Activated T-cell treated with anti-CD3 and anti-CD28 coated beads for 4 hours (primary cell): ENCODE results near the gene HIVEP2.

ENCODE experiments used
- DNase-seq: peaks from one replicate; pipeline ENCODE4 v3.0.0-alpha.2; 2020

Gene HIVEP2

GRCh38 chr6:142857796-142858555 lies 87.0 kb downstream of the HIVEP2 start:
- no peak for DNase-seq

- no peak for DNase-seq
Observed at GRCh38 chr6:142857233-142857761, 87.7 kb downstream of the HIVEP2 start.

GRCh38 chr6:142856624-142857232 lies 88.2 kb downstream of the HIVEP2 start:
- DNase-seq = no peak

GRCh38 chr6:142855893-142856623 lies 88.9 kb downstream of the HIVEP2 start:
- no peak for DNase-seq

- DNase-seq = no peak
Observed at GRCh38 chr6:142854589-142855488, 90.1 kb downstream of the HIVEP2 start.

- DNase-seq = no peak
Observed at GRCh38 chr6:142853244-142854180, 91.5 kb downstream of the HIVEP2 start.

GRCh38 chr6:142851601-142852000 lies 93.4 kb downstream of the HIVEP2 start:
- DNase-seq = no peak

GRCh38 chr6:142850679-142851423 lies 94.1 kb downstream of the HIVEP2 start:
- DNase-seq = no peak

- no peak for DNase-seq
Observed at GRCh38 chr6:142848976-142849375, 96.0 kb downstream of the HIVEP2 start.

- no peak for DNase-seq
Observed at GRCh38 chr6:142848156-142848555, 96.8 kb downstream of the HIVEP2 start.

- DNase-seq = no peak
Observed at GRCh38 chr6:142846883-142847287, 98.1 kb downstream of the HIVEP2 start.

- DNase-seq = no peak
Observed at GRCh38 chr6:142846459-142846831, 98.5 kb downstream of the HIVEP2 start.

- no peak for DNase-seq
Observed at GRCh38 chr6:142845624-142846458, 99.1 kb downstream of the HIVEP2 start.

GRCh38 chr6:142845143-142845571 lies 99.8 kb downstream of the HIVEP2 start:
- DNase-seq = no peak

- DNase-seq = no peak
Observed at GRCh38 chr6:142844065-142844755, 100.8 kb downstream of the HIVEP2 start.

- DNase-seq = no peak
Observed at GRCh38 chr6:142843361-142843760, 101.6 kb downstream of the HIVEP2 start.

GRCh38 chr6:142842418-142843261 lies 102.3 kb downstream of the HIVEP2 start:
- no peak for DNase-seq

GRCh38 chr6:142841915-142842314 lies 103.1 kb downstream of the HIVEP2 start:
- no peak for DNase-seq
